Panc1 (cell line): ENCODE measurements around the gene FGFRL1.

Source experiments
- POLR2AphosphoS5 ChIP-seq: IDR thresholded peaks from 2 replicates; pipeline ENCODE4 v1.6.1; 2012; ENCODE audit warnings: mild to moderate bottlenecking, low read depth, low read length, moderate library complexity
- TF ChIP-seq, protein P1 (sequence below): fragments of 450-650 bp; IDR thresholded peaks from 2 replicates; pipeline ENCODE4 v1.5.1; 2017; ENCODE audit warnings: mild to moderate bottlenecking

DNA sequence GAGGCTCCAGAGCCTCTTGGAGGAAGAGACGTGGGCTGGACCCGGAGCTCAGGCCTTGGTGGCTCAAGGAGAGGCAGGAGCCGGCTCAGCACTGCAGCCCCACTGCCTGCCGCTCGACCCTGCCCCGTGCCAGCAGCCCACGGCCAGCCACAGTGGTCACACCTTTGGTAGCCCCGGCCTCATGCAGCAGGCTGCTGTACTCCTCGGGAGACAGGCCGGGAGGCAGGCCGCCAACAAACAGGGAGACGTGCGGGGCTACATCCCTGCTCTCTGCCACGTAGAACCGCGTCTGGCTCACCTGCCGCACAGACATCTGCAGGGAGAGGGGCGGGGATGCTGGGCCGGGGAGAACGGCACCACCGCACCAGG is 45.7 kb upstream of the FGFRL1 start:
- TF ChIP-seq, protein P1, sequence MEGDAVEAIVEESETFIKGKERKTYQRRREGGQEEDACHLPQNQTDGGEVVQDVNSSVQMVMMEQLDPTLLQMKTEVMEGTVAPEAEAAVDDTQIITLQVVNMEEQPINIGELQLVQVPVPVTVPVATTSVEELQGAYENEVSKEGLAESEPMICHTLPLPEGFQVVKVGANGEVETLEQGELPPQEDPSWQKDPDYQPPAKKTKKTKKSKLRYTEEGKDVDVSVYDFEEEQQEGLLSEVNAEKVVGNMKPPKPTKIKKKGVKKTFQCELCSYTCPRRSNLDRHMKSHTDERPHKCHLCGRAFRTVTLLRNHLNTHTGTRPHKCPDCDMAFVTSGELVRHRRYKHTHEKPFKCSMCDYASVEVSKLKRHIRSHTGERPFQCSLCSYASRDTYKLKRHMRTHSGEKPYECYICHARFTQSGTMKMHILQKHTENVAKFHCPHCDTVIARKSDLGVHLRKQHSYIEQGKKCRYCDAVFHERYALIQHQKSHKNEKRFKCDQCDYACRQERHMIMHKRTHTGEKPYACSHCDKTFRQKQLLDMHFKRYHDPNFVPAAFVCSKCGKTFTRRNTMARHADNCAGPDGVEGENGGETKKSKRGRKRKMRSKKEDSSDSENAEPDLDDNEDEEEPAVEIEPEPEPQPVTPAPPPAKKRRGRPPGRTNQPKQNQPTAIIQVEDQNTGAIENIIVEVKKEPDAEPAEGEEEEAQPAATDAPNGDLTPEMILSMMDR = no peak
- no peak for TF ChIP-seq POLR2AphosphoS5
